ENCODE measurements around the gene CAMTA1.

CAMTA1 gene

DNA sequence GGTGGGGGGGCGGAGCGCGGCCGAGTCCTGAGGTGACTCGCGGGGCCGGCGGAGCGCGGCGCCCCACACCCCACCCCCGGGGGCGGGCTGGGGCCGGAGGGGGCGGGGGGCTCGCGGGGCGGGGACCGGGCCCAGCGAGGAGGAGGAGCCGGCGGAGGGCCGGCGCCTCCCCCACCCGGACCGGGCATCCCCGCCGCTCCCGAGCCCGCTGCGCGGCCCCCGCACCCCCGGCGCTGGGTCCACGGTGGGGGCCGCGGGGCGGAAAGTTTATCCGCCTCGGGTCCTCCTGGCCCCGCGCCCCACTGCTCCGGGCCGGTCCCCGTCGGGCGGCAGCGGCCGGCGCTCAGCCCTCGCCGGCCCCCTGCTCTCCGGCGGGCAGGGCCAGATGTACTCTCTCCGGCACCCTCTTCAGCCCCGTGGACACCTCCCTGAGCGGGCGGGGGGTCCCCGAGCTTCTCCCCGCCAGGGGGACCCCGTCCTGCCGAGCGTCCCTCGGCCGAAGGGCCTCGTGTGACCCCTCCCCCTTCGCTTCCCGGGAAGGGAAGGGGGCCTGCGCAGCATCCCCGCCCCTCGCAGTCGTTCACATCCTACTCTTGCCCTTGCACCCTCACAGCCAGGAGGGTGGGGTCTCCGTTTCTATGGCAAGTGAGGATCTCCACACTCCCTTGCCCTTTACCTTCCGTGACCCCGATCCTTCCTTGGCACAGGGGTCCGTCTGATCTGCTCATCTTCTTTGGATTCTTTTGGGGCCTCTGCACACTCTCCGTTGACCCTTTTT is 663 bp downstream of the CAMTA1 start:
- TF ChIP-seq, protein P1, sequence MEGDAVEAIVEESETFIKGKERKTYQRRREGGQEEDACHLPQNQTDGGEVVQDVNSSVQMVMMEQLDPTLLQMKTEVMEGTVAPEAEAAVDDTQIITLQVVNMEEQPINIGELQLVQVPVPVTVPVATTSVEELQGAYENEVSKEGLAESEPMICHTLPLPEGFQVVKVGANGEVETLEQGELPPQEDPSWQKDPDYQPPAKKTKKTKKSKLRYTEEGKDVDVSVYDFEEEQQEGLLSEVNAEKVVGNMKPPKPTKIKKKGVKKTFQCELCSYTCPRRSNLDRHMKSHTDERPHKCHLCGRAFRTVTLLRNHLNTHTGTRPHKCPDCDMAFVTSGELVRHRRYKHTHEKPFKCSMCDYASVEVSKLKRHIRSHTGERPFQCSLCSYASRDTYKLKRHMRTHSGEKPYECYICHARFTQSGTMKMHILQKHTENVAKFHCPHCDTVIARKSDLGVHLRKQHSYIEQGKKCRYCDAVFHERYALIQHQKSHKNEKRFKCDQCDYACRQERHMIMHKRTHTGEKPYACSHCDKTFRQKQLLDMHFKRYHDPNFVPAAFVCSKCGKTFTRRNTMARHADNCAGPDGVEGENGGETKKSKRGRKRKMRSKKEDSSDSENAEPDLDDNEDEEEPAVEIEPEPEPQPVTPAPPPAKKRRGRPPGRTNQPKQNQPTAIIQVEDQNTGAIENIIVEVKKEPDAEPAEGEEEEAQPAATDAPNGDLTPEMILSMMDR (conservative IDR thresholded peaks at IDR 0.05; ENCODE audit: low read depth, low read length): peak; percentile 22
- DNase-seq (ENCODE audit: low read depth): peak; percentile 30
- H3K4me3 ChIP-seq (ENCODE audit: low read depth, low read length): peak overlapping the region; percentile 73

DNA sequence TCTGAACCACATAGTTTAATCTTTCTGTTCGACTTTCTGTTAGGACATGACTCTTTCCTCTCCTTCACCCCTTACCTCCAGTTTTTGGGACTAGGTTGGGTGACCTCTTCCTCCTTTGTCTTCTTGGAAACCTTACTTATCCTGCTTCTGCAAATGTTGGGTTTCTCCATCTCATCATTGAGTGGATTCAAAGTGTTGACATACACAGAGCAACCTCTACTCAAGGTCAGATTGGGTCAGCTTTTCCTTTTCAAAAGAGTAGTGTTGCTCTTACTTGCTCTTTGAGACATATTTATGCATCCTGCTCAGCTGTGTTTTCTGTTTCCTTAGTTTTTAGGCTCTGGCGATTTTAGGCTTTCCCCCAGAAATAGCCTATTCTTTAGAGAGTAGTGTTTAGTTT is 3.7 kb downstream of the CAMTA1 start:
- DNase-seq (ENCODE audit: low read depth): peak; percentile 14
- TF ChIP-seq, protein P1 (conservative IDR thresholded peaks at IDR 0.05; ENCODE audit: low read depth, low read length): no peak

GRCh38 chr1:6790146-6790545 is 4.9 kb downstream of the CAMTA1 start:
- TF ChIP-seq, protein P1 (conservative IDR thresholded peaks at IDR 0.05; ENCODE audit: low read depth, low read length): no peak
- no peak overlapping the region for H3K4me3 ChIP-seq (ENCODE audit: low read depth, low read length)
- DNase-seq (ENCODE audit: low read depth): peak; percentile 9

More for the DNA sequence above, 3.7 kb downstream of the CAMTA1 start:
- no peak overlapping the region for H3K4me3 ChIP-seq (ENCODE audit: low read depth, low read length)

- TF ChIP-seq, protein P1 (conservative IDR thresholded peaks at IDR 0.05; ENCODE audit: low read depth, low read length): peak; percentile 42
- H3K4me3 ChIP-seq (ENCODE audit: low read depth, low read length): no peak overlapping the region
- peak; percentile 78 for DNase-seq (ENCODE audit: low read depth)
These were observed 8.9 kb downstream of the CAMTA1 start for GRCh38 chr1:6794164-6794563.

DNA sequence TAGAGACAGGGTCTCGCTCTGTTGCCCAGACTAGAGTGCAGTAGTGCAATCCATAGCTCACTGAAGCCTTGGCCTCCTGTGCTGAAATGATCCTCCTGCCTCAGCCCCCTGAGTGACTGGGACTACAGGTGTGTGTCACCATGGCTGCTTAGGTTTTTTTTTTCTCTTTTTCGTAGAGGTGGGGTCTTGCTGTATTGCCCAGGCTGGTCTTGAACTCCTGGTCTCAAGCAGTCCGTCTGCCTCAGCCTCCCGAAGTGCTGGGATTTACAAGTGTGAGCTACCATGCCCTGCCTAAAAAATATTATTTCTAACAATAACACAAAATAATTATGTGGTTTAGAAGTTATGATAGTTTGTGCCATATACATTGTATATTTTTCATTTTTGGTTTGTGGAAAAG is 9.9 kb downstream of the CAMTA1 start:
- DNase-seq (ENCODE audit: low read depth): no peak
- TF ChIP-seq, protein P1 (conservative IDR thresholded peaks at IDR 0.05; ENCODE audit: low read depth, low read length): no peak
- no peak overlapping the region for H3K4me3 ChIP-seq (ENCODE audit: low read depth, low read length)

DNA sequence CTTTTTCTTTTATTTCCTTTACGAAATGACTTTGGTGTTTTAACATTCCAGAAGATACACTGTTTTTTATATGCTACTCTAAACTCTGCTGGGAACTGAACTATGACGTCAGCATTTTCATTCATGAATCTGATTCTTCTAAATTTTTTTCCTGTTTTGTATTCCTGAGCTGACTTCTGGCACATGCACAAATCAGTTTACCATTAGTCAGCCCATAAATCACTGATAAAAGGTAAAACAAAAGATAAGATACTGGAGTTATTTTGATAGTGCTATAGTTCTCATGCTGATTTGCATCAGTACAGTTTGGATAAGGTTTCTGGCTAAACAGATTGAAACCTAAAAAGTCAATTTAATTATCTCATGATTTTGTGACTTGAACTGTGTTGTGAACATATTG is 10.4 kb downstream of the CAMTA1 start:
- DNase-seq (ENCODE audit: low read depth): peak; percentile 76
- TF ChIP-seq, protein P1 (conservative IDR thresholded peaks at IDR 0.05; ENCODE audit: low read depth, low read length): no peak
- no peak overlapping the region for H3K4me3 ChIP-seq (ENCODE audit: low read depth, low read length)

GRCh38 chr1:6796095-6796494 is 10.8 kb downstream of the CAMTA1 start:
- peak; percentile 11 for DNase-seq (ENCODE audit: low read depth)
- TF ChIP-seq, protein P1 (conservative IDR thresholded peaks at IDR 0.05; ENCODE audit: low read depth, low read length): no peak
- no peak overlapping the region for H3K4me3 ChIP-seq (ENCODE audit: low read depth, low read length)

Data from choroid plexus epithelial cell (primary cell).